Renal pelvis (tissue), 4 donors: ENCODE measurements around the gene PDCD6IP. TPM values are rescaled to one million over a fixed set of nuclear protein-coding genes. Genes with fewer than 3 reads are reported as not detected.

Experiments used
- DNase-seq: peaks from one replicate; pipeline ENCODE4 v3.0.0-alpha.2; 2013
- polyA plus RNA-seq, 3 donors: library from polyadenylated mRNA; unstranded; fragments of 120-200 nt; gene quantifications; one replicate each; pipeline ENCODE4 v1.2.1, GENCODE V29; 2013; ENCODE audit not compliant: insufficient read length in 3 of 3

PDCD6IP gene
- polyA plus RNA-seq, 3 donors = 130 to 173 (median 159) TPM

- DNase-seq = no peak
Measured at GRCh38 chr3:33885496-33885895, 87.1 kb downstream of the PDCD6IP start.

- DNase-seq = no peak
Measured at GRCh38 chr3:33886015-33886414, 87.6 kb downstream of the PDCD6IP start.

DNA sequence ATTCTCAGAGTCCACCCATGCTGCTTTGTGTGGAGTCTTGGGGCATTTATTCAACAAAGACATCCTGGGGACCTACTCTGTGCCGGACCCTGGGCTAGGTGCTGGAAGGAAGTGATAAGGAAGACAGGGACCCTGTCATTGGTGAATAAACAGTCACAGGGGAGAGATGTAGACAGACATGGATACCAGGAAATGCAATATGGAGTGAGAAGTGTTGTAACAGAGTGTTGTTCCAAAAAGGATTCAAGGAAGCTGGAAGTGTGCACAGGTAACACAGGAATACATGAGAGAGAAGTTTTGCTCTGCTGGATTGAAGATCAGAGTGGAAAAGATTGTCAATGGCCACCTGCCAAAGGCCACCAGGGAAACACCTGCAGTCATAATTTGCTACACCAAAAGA is 89.0 kb downstream of the PDCD6IP start:
- no peak for DNase-seq

DNA sequence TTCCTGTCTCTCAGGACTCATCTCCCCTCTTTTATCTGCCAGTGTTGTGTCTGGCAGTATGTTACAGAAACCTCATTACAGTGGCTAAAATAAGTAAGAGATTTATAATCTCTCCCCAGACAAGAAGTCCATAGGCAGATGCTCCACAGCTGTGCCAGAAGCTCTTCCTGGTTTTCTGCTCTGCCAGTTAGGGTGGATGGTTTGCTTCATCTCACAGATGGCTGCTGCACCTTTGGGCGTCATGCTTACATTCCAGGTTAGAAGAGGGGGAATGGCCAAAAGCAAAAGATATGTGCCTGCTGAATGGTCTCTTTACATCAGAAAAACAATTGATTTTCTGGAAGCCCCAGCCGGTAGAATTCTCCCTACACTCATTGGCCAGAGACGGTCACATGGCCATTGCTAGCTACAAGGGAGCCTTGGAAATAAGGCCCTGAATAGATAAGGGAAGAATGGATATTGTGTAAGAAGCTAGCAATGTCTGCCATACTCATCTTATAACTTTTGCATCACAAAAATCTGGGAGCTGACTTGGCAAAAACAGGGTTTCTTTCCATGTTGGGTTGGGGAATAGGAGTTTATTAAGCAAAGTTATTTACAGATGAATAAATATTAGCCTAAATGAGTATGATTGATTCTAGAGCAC is 91.1 kb downstream of the PDCD6IP start:
- DNase-seq = no peak

DNA sequence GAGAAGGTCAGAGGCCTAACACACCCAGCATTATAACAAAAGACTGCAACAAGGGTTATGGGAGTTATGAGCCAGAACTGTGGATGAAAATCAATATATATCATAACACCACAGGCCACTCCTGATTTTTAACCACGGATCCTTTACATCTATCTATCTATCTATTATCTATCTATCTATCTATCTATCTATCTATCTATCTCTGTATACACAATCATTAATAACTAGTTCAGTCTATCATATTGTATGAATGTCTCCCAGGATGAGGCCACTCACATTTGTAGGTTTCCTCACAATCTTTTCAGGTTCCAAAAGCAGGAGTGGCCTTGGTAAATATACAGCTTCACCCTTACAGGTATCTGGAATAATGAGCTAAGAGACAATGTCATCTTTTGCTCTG is 94.2 kb downstream of the PDCD6IP start:
- no peak for DNase-seq

- DNase-seq = no peak
Measured at GRCh38 chr3:33895658-33896057, 97.2 kb downstream of the PDCD6IP start.

DNA sequence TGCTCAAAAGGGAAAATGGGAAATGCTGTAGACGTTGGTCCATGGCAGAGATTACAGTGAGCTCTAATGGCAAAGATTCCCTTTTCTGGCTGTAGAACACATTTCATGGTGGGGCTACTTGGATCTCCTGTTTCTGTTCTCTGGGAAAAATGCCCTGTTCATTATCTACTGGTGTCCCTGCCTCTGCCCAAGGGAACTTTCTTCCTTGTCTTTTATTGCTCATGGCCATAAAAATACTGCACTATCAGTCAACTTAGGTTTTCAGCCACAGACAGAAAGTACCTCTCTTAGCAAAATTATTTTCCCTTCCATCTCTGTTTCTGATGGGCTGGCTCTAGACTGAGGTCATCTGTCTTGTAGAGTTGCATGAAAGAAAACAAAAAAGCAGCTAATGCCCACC is 98.9 kb downstream of the PDCD6IP start:
- DNase-seq = no peak

GRCh38 chr3:33898901-33899300 is 100.5 kb downstream of the PDCD6IP start:
- no peak for DNase-seq

DNA sequence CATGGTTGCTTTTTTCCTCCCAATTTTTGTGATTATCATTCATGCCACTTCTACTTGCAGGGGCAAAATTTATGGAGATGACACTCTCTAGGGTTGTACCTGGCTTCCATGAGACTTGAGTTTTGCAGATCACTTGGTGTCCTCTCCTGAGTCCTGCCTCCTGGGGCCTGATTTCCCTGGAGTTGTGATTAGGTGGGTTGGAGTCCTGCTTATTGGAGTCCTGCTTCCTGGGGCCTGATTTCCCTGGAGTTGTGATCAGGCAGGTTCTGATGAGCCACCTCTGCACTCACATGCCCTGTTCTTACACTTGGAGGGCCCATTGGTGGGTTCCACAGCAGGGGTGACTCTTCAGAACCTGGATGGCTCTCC is 102.0 kb downstream of the PDCD6IP start:
- no peak for DNase-seq

- peak; percentile 4 for DNase-seq
Measured at GRCh38 chr3:33900809-33901505, 102.5 kb downstream of the PDCD6IP start.

DNA sequence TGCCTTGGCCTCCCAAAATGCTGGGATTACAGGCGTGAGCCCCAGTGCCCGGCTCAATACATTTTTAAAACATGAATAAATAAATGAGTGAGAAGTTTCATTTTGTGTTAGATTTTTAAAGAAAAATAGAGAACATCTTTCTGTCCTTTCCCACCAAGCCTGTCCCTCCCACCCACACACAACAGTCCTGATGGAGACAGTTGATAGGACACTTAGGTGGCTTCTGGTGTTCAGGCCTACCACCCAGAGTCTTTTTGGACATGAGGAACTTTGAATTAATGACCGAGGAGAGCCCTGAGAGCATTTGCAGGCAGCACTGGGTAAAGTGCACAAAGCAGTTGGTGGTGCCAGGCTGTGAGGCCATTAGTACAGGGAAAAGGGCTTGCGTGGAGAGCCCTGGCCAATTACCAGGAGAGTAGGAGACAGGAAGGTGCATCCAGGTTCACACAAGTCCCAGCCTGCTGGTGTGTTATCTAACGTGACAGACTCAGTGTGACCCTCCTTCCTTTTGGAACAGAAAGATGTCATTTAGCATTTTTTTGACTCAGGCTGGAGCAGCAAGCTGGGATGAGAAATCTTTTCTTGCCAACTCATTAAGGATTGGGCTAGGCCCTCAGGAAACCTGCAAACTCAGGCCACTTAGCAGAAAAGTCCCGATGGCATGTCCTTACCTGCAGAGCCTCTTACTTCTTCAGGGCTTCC is 103.6 kb downstream of the PDCD6IP start:
- DNase-seq = no peak

DNA sequence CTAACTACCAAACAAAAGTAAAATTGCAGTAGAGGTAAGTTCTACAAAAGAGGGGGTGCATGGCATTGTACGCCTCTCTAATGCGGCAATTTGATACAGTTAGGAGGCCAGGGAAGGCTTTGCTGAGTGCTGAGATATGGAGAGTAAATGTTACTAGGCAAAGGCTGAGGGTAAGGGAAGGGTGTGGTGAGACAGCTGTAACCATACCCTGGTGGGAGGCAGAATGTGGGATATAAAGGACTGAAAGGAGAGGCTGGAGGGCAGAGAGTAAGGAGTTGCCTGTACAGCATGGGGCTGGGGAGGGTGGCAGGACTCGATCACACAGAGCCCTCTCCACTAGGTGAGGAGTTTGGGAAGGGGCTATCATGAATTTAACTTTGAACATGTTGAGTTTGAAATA is 106.3 kb downstream of the PDCD6IP start:
- DNase-seq = no peak

- no peak for DNase-seq
Measured at GRCh38 chr3:33908250-33908851, 109.9 kb downstream of the PDCD6IP start.

DNA sequence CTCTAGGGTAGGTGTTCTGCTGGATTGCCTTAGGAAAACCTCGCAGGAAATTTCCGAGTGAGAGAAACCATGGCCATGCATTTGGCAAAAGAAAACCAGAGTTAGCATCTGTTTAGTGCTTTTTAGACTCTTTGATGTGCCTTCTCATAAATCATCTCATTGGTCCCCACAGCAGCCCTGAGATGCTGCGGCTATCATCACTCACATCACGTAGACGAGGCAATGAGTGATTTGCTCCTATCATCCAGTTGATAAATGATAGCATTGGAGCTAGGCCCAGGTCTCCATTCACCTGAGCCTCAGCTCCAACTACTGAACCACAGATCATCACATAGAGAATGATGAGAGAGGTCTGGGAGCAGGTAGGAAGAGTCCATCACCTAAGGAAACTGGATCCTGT is 111.1 kb downstream of the PDCD6IP start:
- DNase-seq = no peak

DNA sequence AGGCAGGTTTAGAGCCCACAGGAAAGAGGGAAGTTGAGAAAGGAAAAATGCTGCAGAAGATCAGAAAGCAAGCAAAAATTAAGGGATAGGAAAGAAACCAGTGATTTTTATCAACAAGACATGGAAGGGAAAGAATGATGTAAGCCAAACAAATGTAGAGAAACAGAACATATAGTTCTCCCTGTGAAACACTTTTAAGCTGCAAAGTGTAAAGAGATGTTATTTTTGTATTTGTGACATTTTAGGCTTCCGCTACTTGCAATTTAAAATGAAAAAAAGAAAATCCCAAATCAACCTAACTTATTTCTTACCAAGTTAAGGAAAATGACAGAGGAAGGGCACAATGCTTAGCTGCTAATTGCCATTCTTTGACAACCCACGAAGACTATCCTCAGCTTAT is 111.6 kb downstream of the PDCD6IP start:
- no peak for DNase-seq

GRCh38 chr3:33911525-33912322 is 113.3 kb downstream of the PDCD6IP start:
- DNase-seq = no peak

DNA sequence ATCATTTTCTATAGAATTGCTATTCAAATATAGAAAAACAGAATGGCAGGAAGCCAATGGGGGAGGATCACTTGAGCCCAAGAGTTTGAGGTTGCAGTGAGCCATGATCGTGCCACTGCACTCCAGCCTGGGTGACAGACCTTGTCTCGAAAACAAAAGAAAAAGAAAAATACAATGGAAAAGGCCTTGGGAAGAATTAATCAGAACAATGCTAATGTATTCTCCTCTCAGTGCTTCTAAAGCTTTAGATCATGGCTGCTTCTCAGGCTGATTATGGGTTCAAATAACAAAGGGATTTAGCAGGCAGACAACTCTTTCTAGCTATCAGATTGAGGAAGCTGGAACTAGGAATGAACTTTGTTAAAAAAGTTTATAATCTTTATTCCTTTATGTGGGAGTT is 115.8 kb downstream of the PDCD6IP start:
- DNase-seq = no peak

GRCh38 chr3:33914731-33915379 is 116.4 kb downstream of the PDCD6IP start:
- no peak for DNase-seq

- peak; percentile 45 for DNase-seq
Measured at GRCh38 chr3:33915796-33916546, 117.5 kb downstream of the PDCD6IP start.

GRCh38 chr3:33918126-33918756 is 119.8 kb downstream of the PDCD6IP start:
- DNase-seq = no peak
